Measurements from ENCODE around the gene RTN4RL1.
A peak's percentile ranks its signal among the peaks of the same experiment; 100 is the strongest.

DNA sequence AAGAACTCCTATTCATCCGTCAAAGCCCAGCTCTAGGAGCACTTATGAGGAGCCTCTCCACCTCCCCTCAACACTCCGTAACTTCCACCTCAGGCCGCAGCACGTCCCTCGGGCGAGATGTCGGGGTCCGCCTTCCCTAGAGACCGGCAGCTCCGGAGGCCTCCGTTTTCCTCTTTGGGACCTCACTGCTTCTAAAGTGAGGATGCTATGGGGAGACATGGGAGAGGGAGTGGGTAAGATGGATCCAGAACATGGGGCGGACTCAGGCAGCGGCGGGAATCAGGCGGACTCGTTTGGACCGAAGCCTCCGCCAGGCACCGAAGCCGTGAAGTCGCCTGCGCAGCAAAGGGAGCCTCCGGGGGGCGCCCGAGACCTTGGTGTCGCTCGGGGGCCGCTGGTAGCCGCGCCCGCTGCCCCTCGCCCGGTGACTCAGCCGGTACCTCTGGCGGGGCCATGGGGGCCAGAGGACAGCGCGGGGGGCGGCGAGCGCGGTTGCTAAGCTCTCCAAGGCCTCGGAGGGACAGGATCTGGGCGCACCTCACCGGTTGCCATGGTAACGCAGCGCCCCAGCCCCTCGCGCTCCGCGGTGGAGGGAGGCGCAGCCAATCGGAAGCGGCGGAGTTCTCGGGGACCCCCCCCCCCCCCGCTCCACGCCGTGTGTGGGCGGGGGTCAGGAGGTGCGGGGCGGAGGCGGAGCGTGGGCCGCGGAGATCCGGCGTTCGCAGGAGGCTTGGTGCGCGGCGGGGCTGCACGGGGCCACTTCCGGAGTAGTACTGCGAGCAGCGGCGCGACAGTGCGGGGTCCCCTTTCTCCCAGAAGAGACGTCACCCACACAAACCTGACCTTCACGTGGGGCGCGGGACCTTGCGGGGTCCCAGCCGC lies 28.5 kb upstream of the RTN4RL1 start:
- TF ChIP-seq, protein P1, sequence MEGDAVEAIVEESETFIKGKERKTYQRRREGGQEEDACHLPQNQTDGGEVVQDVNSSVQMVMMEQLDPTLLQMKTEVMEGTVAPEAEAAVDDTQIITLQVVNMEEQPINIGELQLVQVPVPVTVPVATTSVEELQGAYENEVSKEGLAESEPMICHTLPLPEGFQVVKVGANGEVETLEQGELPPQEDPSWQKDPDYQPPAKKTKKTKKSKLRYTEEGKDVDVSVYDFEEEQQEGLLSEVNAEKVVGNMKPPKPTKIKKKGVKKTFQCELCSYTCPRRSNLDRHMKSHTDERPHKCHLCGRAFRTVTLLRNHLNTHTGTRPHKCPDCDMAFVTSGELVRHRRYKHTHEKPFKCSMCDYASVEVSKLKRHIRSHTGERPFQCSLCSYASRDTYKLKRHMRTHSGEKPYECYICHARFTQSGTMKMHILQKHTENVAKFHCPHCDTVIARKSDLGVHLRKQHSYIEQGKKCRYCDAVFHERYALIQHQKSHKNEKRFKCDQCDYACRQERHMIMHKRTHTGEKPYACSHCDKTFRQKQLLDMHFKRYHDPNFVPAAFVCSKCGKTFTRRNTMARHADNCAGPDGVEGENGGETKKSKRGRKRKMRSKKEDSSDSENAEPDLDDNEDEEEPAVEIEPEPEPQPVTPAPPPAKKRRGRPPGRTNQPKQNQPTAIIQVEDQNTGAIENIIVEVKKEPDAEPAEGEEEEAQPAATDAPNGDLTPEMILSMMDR (IDR thresholded peaks at IDR 0.05) = peak; percentile 49 to 77 (median 64)
- TF ChIP-seq POLR2A (IDR thresholded peaks at IDR 0.05) = no peak

Measured in heart left ventricle (tissue), 13 donors.